Dermis blood vessel endothelial cell (primary cell): ENCODE results near the gene MYBPH. TPM values are rescaled to one million over a fixed set of nuclear protein-coding genes. Genes with fewer than 3 reads are reported as not detected.

Experiments
- DNase-seq: peaks from one replicate; pipeline ENCODE4 v3.0.0; 2010
- total RNA-seq: library from RNA; depleted of rRNA; stranded (reverse); fragments of >200 nt; gene quantifications from 2 replicates; pipeline ENCODE4 v1.2.3, GENCODE V29; 2014

MYBPH gene
- total RNA-seq, 1 donor from 2014 or later = not detected

- no peak for DNase-seq
Measured at GRCh38 chr1:203178083-203178482, 2.5 kb upstream of the MYBPH start.

DNA sequence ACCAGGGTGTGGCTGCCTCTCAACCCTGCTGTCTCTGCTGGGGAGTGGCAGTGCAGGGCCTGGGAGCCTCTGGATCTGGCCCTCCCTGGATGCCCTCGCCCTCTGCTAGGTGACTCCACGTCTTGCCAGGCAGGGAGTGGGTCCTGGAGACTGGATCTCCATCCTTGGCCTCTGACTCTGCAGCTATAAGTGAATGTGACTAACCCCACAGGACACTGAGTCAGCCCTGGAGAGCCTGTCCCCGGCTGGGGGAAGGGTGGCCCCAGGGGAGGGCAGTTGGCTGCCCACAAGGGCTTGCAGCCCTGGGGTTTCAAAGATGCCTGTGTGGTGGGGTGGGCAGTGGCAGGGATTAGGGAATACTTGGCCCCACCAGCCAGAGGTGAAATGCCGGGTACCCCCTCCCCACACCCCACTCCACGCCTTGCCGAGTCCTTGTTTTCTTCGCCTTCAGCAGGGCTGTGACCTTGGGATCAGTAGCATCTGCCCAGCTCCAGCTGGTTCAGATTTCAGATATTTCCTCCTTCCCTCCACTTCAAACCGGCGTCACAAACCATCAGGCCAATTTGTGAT lies 1.9 kb upstream of the MYBPH start:
- DNase-seq = peak; percentile 14

DNA sequence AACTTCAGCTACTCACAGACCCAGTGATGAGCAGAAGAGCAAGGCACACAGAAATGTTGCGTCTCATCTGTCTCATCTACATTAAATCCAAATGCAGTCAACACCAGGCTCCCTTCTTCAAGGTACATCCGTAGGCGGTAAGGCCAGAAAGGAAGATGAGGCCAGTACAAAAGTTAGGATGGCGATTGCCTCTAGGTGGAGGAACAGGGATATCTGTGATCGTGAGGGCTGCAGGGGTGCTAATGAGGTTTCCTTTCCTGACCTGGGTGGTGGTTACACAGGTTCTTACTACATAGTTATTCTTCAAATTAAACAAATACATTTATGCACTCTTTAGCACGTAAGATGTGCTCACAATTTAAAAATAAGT lies 1.4 kb upstream of the MYBPH start:
- DNase-seq = no peak

GRCh38 chr1:203176273-203177035 lies 828 bp upstream of the MYBPH start:
- no peak for DNase-seq

DNA sequence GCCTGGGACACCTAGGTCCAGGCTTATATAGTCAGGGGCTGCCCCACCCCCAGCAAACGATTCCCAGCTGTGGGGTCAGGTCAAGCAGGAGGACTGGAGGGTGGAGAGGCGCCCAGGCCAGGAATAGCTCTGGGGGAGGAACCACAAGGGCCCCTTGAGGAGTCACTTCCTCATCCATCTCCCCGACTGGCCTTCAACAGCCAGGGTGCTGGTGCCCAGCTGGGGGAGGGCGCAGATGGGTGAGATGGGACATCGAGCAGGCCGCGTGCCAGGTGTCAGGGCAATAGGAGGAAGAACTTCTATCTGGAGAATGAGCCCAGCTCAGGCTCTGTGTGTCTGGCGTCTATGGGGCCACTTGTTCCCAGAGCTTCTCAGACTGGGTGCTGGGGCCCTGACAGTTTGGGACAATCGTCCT lies 208 bp upstream of the MYBPH start:
- no peak for DNase-seq

- DNase-seq = no peak
Measured at GRCh38 chr1:203174324-203174985, 1.2 kb downstream of the MYBPH start.

GRCh38 chr1:203173566-203173965 lies 2.1 kb downstream of the MYBPH start:
- no peak for DNase-seq

- DNase-seq = no peak
Measured at GRCh38 chr1:203173011-203173555, 2.5 kb downstream of the MYBPH start.

- peak; percentile 79 for DNase-seq
Measured at GRCh38 chr1:203172184-203173010, 3.2 kb downstream of the MYBPH start.

DNA sequence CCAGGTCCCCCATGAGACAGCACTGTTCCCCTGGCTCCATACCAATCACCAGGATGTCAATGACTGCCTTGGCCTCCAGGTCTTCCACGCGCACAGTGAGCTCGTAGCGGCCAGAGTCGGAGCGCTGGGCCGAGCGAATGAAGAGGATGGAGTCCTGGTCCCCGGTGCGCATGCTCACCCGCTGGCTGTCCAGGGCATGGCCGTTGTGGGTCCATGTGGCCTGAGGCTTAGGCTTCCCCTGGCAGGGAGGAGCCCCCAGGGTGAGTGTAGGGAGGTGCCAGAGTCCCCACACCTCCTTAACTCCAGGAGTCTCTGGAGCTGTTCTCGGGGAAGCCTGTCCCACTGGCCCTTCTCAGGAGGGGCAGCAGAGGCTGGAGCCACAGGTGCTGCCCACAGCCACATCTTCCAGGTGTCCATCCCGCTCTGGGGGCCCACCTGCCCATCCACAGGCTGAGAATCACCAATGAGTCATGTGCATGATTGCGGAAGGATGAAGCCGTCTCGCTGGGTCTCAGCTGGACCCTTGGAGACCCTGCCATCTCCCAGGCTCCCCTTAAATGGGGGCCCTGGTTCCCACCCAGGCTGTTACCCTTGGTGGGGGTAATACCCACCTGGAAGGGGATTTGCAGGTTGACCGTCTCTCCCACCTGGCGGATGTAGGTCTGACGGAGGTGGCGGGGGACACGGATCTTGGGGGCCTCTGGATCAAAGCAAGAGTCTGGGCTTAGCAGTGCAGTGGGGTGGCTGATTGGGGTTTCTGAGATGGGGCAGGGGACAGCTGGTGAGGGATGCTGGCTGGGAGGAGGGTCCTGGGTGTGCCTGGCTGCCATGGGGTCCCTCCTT lies 4.1 kb downstream of the MYBPH start:
- no peak for DNase-seq

GRCh38 chr1:203170625-203171330 lies 4.8 kb downstream of the MYBPH start:
- no peak for DNase-seq

DNA sequence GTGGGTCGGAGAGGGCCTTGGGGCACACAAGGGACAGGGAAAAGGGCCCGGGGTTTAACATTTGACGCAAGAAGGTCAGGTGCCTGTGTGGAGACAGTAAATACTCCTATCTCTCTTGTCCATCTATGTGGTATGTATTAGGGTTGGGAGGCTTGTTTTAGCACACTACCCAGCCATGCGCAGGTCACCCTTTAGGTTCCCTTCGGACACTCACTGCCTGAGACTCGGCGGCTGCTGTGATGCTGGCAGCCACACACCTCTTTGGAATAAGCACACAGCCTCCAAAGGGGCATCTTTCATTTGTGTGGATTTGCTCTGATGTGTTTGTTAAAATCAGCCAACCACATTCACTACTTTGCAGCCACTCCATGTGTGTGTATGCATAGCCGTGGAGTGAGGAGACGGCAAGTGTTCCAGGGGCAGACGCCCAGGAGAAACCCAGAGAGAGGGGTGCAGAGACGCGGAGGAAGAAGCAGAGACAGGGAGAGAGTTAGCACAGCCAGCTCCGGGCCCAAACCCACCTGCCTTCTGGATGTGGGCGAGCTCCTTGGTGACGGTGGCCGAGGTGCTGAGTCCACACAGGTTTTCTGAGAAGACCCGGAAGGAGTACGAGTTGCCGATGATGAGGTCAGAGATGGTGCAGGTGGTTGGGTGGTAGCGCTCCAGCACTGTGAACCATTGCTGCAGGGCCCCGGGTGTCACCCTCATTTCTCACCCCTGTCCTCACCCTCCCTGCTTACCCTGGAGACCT lies 5.7 kb downstream of the MYBPH start:
- DNase-seq = no peak

- no peak for DNase-seq
Measured at GRCh38 chr1:203168991-203169390, 6.6 kb downstream of the MYBPH start.

- no peak for DNase-seq
Measured at GRCh38 chr1:203168256-203168786, 7.3 kb downstream of the MYBPH start.

GRCh38 chr1:203167913-203168200 lies 7.8 kb downstream of the MYBPH start:
- no peak for DNase-seq

DNA sequence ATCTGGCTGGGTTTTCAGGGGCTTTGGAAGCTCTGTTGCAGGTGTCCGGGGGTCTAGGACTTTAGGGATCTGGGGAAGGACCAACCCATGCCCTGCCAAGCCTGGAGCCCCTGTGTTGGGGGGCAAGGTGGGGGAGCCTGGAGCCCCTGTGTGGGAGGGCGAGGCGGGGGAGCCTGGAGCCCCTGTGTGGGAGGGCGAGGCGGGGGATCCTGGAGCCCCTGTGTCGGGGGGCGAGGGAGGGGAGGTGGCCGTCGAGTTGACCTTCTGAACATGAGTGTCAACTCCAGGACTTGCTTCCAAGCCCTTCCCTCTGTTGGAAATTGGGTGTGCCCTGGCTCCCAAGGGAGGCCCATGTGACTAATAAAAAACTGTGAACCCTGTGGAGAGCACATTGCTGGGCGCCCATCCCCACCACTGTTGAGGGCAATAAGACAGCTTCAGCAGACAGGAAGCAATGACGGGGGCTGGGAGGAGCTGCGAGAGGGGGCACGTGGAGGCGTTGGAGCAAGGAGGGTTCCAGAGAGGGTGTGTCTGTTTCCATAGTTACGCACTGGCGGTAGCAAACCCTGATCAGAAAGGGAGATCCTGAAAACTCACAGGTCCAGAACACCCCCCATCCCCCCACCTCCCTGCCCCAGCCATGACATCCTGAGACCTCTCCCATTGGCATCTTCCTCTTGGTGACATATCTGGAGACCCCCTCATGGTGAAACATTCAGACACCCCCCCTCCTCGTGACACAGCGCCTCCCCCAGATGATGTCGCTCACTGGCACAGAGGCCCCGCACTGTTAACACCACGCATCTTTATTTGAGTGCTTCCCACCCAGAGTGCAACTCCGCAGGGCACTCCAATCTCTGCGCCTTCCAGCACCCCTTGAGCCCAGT lies 8.4 kb downstream of the MYBPH start:
- no peak for DNase-seq

GRCh38 chr1:203166192-203166940 lies 9.3 kb downstream of the MYBPH start:
- DNase-seq = no peak

GRCh38 chr1:203165800-203166161 lies 9.8 kb downstream of the MYBPH start:
- no peak for DNase-seq
